GM12875 (cell line): ENCODE measurements around the gene PRIM1.

Experiments used
- H3K4me3 ChIP-seq: one replicate; pipeline ENCODE4 v1.5.1; 2011; ENCODE audit warnings: low read depth, low read length, control low read depth
- CTCF ChIP-seq: IDR thresholded peaks from 2 replicates; pipeline ENCODE4 v1.5.1; 2011; ENCODE audit warnings: low read depth, mild to moderate bottlenecking, control low read depth, inconsistent platforms, low read length, moderate library complexity, borderline replicate concordance; ENCODE audit not compliant: insufficient read depth

The PRIM1 gene

DNA sequence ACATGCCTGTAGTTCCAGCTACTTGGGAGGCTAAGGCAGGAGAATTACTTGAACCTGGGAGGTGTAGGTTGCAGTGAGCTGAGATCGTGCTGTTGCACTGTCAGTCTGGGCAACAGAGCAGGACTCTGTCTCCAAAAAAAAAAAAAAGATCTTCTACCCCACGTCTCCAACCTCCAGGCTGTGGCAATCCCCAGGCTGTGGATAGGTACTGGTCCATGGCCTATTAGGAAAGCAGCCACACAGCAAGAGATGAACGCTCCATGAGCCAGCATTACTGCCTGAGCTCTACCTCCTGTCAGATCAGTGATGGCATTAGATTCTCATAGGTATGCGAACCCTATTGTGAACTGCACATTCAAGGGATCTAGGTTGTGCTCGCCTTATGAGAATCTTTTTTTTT, 58.0 kb downstream of the PRIM1 start:
- no peak overlapping the region for H3K4me3 ChIP-seq
- TF ChIP-seq CTCF, result no peak

DNA sequence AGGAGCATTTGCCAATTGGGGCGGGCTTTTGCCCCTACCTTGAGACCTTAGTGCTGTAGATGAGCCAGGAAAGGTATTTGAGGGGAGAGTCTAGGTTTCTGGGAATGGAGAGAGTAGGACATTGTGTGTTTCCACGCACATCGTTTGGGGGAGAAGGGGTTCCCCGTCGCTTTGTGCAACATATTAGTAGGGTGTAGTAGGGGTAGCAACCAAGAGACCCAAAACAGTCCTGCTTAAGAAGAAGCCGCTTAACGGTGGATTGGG, 63.3 kb downstream of the PRIM1 start:
- peak overlapping the region; percentile 71 for H3K4me3 ChIP-seq
- TF ChIP-seq CTCF, result no peak

GRCh38 chr12:56688129-56688845, 63.8 kb downstream of the PRIM1 start, which contains the start of gene PTGES3:
PTGES3 (minus strand) TSS chr12:56688284; CDS start chr12:56687999, 285 bp downstream.
- TF ChIP-seq CTCF, result no peak
- H3K4me3 ChIP-seq, result peak within 1 kb of the TSS; percentile 74

DNA sequence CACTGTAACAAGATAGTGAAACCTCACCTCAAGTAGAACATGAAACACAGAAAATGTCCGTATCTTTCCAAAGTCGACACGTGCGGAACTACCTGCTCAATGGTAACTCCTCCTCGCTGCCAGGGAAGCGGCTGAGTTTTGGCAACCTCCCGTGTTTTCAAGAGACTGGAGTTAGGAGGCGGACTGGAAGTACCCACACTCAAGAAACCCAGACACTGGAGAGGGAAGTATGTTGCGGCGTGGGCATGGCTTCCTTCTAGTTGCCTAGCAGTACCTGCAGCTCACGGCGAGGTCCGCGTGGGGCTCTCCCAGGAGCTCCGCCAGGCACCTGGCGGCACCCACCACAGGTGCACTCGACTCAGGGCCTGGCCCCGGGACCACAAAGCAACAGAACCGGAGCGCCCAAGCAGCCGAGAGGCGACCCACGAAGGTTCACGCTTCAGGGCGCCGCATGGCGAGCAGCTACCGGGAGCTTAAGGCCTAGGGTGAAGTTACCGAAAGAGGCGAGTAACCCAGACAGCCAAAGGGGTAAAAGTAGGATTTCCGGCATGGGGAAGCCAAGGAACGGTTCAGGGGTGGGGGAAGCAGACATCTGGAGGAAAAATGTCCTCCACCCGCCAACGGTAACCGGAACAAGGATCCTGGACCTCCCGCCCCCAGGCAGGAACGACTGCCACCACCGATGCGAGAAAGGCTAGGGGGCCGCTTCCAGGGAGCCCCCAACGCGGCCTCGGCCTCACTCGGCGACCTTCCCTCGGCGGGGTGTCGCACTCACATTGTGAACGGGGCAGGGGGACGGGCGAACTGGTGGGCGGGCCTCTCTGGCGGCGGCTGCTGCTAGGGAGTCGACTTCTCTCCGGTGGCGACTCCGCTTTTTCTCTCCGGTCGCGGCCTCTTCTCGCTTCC, 64.6 kb downstream of the PRIM1 start:
- H3K4me3 ChIP-seq, result peak overlapping the region; percentile 74
- 0 out of 2 replicates have a peak, but pooled peaks have one; percentile 4 for TF ChIP-seq CTCF

DNA sequence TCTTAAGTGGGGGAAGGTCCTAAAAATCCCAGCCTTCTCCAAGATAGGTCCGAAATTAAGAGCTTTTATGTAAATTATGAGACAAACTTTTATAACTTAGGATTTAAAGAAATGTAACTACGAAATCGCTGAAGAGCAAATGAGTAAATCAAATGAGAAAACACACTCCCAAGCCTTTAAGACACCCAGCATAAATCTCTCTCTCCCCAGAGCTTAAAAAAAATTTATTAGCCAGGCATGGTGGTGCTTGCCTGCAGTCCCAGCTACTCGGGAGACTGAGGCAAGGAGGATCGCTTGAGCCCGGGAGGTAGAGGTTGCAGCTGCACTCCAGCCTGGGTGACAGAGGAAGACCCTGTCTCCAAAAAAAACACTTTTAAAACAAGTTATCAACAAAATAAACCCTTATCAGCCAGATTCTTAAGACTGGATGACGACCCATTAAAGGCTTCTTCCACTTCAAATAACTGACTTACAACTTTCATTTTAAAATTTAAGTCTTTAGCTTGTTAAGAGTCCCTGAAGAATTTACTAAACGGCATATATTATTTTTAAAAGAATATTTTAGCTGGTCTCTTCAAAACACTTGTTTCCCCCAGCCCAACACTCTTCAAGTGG, 67.3 kb downstream of the PRIM1 start:
- no peak for TF ChIP-seq CTCF
- peak overlapping the region; percentile 41 for H3K4me3 ChIP-seq

DNA sequence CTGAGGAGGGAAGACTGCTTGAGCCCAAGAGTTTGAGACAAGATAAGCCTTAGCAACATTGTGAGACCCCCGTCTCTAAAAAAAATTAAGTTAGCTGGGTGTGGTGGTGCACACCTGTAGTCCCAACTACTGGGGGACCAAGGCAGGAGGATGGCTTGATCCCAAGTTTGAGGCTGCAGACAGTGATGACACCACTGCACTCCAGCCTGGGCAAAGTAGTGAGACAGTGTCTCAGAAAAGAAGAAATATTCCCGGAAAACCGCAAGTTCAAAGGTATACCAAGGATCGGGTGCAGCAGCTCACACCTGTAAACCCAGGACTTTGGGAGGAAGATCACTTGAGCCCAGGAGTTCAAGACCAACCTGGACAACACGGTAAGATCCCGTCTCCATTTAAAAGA, 69.8 kb downstream of the PRIM1 start:
- H3K4me3 ChIP-seq, result no peak overlapping the region
- TF ChIP-seq CTCF, result no peak
